Measurements from ENCODE around the gene AVPR1B.

AVPR1B gene

DNA sequence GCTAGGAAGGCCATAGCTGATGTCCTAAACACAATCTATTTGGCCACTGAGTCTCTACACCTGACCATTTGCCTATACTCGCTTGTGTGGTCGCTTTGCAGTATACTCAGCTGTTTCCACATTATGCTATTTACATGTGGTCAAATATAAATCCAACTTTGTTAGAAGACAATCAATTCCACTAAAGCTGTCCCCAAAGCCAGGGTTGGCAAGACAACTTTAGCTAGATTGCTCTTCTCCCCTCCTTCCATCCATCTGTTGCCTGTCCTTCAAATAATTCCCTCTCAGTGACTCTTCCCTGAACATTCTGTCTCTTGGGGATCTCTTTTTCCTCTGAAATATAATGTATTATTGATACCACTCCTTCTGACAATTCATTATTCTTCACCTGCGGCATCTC is 30.1 kb downstream of the AVPR1B start:
- TF ChIP-seq CTCF (conservative IDR thresholded peaks at IDR 0.05; ENCODE audit: low read depth, low read length), result no peak
- Histone ChIP-seq H3K36me3 (ENCODE audit: insufficient read depth) (no peaks in the 10 kb centered on the region), H3K27me3 (ENCODE audit: insufficient read depth, low read depth) (no peaks in the 10 kb centered on the region), H3K4me1 (ENCODE audit: low read depth, poor library complexity, severe bottlenecking) (no peaks in the 10 kb centered on the region), H3K27ac (no peak overlapping the region), H3K4me2 (no peak overlapping the region), H2AFZ (ENCODE audit: low read depth) (no peak overlapping the region), H4K20me1 (ENCODE audit: insufficient read depth) (no peaks in the 10 kb centered on the region), H3K9ac (no peak overlapping the region), H3K79me2 (ENCODE audit: insufficient read depth, low read depth) (no peaks in the 10 kb centered on the region), H3K4me3 (IDR thresholded peaks at IDR 0.05; ENCODE audit: insufficient read depth, low read depth, low read length) (no peak overlapping the region)

GRCh38 chr1:206083750-206084149 is 33.4 kb downstream of the AVPR1B start:
- H3K9ac ChIP-seq, result no peak overlapping the region
- no peak for TF ChIP-seq CTCF (conservative IDR thresholded peaks at IDR 0.05; ENCODE audit: low read depth, low read length)
- no peaks in the 10 kb centered on the region for H3K79me2 ChIP-seq (ENCODE audit: insufficient read depth, low read depth)
- H3K27ac ChIP-seq, result no peak overlapping the region
- no peaks in the 10 kb centered on the region for H3K4me1 ChIP-seq (ENCODE audit: low read depth, poor library complexity, severe bottlenecking)
- no peak overlapping the region for H3K4me3 ChIP-seq (IDR thresholded peaks at IDR 0.05; ENCODE audit: insufficient read depth, low read depth, low read length)
- H4K20me1 ChIP-seq (ENCODE audit: insufficient read depth), result no peaks in the 10 kb centered on the region
- no peak overlapping the region for H3K4me2 ChIP-seq
- H3K36me3 ChIP-seq (ENCODE audit: insufficient read depth), result no peaks in the 10 kb centered on the region
- H2AFZ ChIP-seq (ENCODE audit: low read depth), result no peak overlapping the region
- H3K27me3 ChIP-seq (ENCODE audit: insufficient read depth, low read depth), result no peaks in the 10 kb centered on the region

- Histone ChIP-seq H3K27ac (no peak overlapping the region), H3K9ac (no peak overlapping the region)
- no peak for TF ChIP-seq CTCF (conservative IDR thresholded peaks at IDR 0.05; ENCODE audit: low read depth, low read length)
These were observed 34.1 kb downstream of the AVPR1B start for GRCh38 chr1:206082831-206083695.

DNA sequence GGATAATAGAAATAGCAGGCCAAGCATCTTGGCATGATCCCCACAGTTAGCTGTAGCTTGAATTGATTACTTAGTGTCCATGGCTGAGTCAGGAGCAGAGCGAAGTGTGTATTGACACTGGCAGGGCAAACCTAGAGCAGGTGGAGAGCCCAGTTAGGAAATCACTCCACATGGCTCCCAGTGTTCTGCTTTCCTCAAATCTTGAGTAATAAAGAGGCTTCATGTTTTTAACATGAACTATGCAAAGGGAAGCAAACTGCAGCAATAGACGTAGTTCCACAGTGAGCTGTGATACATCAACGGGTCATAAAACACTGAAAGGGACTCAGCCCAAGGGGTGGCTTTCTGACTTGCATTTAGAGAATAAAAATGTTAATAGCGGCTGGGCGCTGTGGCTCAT is 35.3 kb downstream of the AVPR1B start:
- Histone ChIP-seq H3K9ac (no peak overlapping the region), H3K79me2 (ENCODE audit: insufficient read depth, low read depth) (no peaks in the 10 kb centered on the region), H3K36me3 (ENCODE audit: insufficient read depth) (no peaks in the 10 kb centered on the region), H2AFZ (ENCODE audit: low read depth) (no peak overlapping the region), H3K4me1 (ENCODE audit: low read depth, poor library complexity, severe bottlenecking) (no peaks in the 10 kb centered on the region), H3K4me3 (IDR thresholded peaks at IDR 0.05; ENCODE audit: insufficient read depth, low read depth, low read length) (no peak overlapping the region), H3K27ac (no peak overlapping the region), H4K20me1 (ENCODE audit: insufficient read depth) (no peaks in the 10 kb centered on the region), H3K4me2 (no peak overlapping the region), H3K27me3 (ENCODE audit: insufficient read depth, low read depth) (no peaks in the 10 kb centered on the region)
- no peak for TF ChIP-seq CTCF (conservative IDR thresholded peaks at IDR 0.05; ENCODE audit: low read depth, low read length)

More at GRCh38 chr1:206082831-206083695, 34.1 kb downstream of the AVPR1B start:
- Histone ChIP-seq H4K20me1 (ENCODE audit: insufficient read depth) (no peaks in the 10 kb centered on the region), H3K36me3 (ENCODE audit: insufficient read depth) (no peaks in the 10 kb centered on the region), H2AFZ (ENCODE audit: low read depth) (no peak overlapping the region), H3K4me3 (IDR thresholded peaks at IDR 0.05; ENCODE audit: insufficient read depth, low read depth, low read length) (no peak overlapping the region), H3K27me3 (ENCODE audit: insufficient read depth, low read depth) (no peaks in the 10 kb centered on the region), H3K4me2 (no peak overlapping the region), H3K79me2 (ENCODE audit: insufficient read depth, low read depth) (no peaks in the 10 kb centered on the region), H3K4me1 (ENCODE audit: low read depth, poor library complexity, severe bottlenecking) (no peaks in the 10 kb centered on the region)
